22Rv1 (cell line): ENCODE data around the gene JAKMIP2.

Source experiments
- CTCF ChIP-seq: fragments of 450-650 bp; IDR thresholded peaks from 2 replicates; pipeline ENCODE4 v1.5.1; 2017; ENCODE audit warnings: mild to moderate bottlenecking
- ZFX ChIP-seq: fragments of 450-650 bp; IDR thresholded peaks from 2 replicates; pipeline ENCODE4 v1.6.1; 2017; ENCODE audit warnings: antibody characterized with exemption, borderline replicate concordance

GRCh38 chr5:147756566-147756965, 26.0 kb downstream of the JAKMIP2 start:
- TF ChIP-seq CTCF (no peak), ZFX (no peak)
